ENCODE measurements around the gene REL. TPM values are rescaled to one million over a fixed set of nuclear protein-coding genes. Genes with fewer than 3 reads are reported as not detected.

REL gene
- total RNA-seq, 1 donor from 2014 or later: 5.4 TPM

DNA sequence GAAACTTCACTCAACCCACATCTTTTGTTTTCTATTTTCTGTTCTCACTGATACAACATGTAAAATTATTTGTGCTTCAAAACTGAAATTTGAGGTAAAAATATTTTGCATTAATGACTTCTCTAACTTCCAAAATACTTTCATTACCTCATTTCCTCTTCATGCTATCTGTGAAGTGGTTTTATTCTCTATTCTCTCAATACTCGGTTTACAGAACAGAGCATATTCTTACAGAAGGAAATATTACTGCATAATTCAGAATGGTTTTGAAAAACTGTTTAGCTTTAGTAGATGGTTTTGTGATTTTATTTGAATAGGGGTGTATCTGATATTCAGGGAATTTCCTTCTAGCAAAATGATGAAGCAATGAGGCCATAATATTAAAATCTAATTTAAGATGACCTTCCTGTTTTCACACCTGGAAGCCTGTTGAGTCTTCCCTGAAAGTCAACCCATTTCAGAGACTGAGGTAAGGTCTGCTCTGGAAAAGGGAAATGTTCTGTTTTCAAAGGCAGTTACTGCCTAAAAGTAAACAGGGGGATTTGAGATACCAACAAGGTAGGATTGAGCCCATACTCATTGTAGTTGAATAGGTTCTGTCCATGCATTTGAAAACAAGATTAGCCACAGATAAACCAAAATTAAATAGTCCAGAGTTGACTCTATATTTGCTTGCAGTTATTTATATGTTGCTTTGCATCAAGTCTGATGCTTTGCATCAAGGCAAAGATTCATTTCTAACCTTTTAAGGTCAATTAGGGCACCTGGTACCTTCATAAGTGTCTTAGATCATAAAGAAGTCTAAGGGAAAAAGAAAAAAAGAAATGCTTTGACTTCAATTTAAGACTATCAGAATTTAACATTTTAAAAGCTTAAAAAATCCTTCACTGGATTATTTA lies 85.4 kb downstream of the REL start:
- DNase-seq (ENCODE audit: low spot score): no peak
- Mint-ChIP-seq H3K27ac (ENCODE audit: unreplicated experiment) (no peak overlapping the region), H3K27me3 (ENCODE audit: low read depth) (no peaks in the 10 kb centered on the region), H3K9me3 (ENCODE audit: low read depth) (no peaks in the 10 kb centered on the region), H3K4me1 (ENCODE audit: low read depth) (no peaks in the 10 kb centered on the region), H3K4me3 (ENCODE audit: unreplicated experiment) (no peak overlapping the region), H3K36me3 (ENCODE audit: low read depth) (no peaks in the 10 kb centered on the region)
- TF ChIP-seq, protein P1, sequence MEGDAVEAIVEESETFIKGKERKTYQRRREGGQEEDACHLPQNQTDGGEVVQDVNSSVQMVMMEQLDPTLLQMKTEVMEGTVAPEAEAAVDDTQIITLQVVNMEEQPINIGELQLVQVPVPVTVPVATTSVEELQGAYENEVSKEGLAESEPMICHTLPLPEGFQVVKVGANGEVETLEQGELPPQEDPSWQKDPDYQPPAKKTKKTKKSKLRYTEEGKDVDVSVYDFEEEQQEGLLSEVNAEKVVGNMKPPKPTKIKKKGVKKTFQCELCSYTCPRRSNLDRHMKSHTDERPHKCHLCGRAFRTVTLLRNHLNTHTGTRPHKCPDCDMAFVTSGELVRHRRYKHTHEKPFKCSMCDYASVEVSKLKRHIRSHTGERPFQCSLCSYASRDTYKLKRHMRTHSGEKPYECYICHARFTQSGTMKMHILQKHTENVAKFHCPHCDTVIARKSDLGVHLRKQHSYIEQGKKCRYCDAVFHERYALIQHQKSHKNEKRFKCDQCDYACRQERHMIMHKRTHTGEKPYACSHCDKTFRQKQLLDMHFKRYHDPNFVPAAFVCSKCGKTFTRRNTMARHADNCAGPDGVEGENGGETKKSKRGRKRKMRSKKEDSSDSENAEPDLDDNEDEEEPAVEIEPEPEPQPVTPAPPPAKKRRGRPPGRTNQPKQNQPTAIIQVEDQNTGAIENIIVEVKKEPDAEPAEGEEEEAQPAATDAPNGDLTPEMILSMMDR (IDR thresholded peaks at IDR 0.05): no peak

GRCh38 chr2:60972889-60973656 lies 91.7 kb downstream of the REL start:
- DNase-seq (ENCODE audit: low spot score): peak; percentile 92
- Mint-ChIP-seq H3K27ac (ENCODE audit: unreplicated experiment) (no peak overlapping the region), H3K27me3 (ENCODE audit: low read depth) (no peaks in the 10 kb centered on the region), H3K36me3 (ENCODE audit: low read depth) (no peaks in the 10 kb centered on the region), H3K4me3 (ENCODE audit: unreplicated experiment) (no peak overlapping the region), H3K9me3 (ENCODE audit: low read depth) (no peaks in the 10 kb centered on the region), H3K4me1 (ENCODE audit: low read depth) (no peaks in the 10 kb centered on the region)
- TF ChIP-seq, protein P1 (IDR thresholded peaks at IDR 0.05): no peak

DNA sequence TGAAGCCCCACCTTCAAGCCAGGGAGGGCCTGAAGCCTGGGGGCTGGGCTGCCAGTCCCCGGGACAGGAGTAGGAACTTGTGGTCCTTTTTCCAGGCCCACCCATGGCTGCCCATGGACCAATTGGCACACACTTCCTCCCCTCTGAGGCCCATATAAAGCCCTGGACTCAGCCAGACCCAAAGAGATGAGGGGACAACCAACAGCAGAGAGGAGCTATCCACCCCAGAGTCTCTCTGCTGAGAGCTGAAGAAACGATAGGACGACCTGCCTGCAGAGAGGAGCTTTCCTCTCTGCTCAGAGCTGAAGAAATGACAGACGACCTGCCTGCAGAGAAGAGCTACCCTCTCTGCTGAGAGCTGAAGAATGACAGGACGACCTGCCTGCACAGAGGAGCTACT lies 92.3 kb downstream of the REL start:
- TF ChIP-seq, protein P1 (IDR thresholded peaks at IDR 0.05): no peak
- no peak overlapping the region for H3K4me3 Mint-ChIP-seq (ENCODE audit: unreplicated experiment)
- H3K9me3 Mint-ChIP-seq (ENCODE audit: low read depth): no peaks in the 10 kb centered on the region
- no peak overlapping the region for H3K27ac Mint-ChIP-seq (ENCODE audit: unreplicated experiment)
- no peak for DNase-seq (ENCODE audit: low spot score)
- H3K36me3 Mint-ChIP-seq (ENCODE audit: low read depth): no peaks in the 10 kb centered on the region
- H3K27me3 Mint-ChIP-seq (ENCODE audit: low read depth): no peaks in the 10 kb centered on the region
- no peaks in the 10 kb centered on the region for H3K4me1 Mint-ChIP-seq (ENCODE audit: low read depth)

- Mint-ChIP-seq H3K27me3 (ENCODE audit: low read depth) (no peaks in the 10 kb centered on the region), H3K4me3 (ENCODE audit: unreplicated experiment) (no peak overlapping the region), H3K36me3 (ENCODE audit: low read depth) (no peaks in the 10 kb centered on the region), H3K27ac (ENCODE audit: unreplicated experiment) (no peak overlapping the region), H3K9me3 (ENCODE audit: low read depth) (no peaks in the 10 kb centered on the region), H3K4me1 (ENCODE audit: low read depth) (no peaks in the 10 kb centered on the region)
- TF ChIP-seq, protein P1 (IDR thresholded peaks at IDR 0.05): no peak
- no peak for DNase-seq (ENCODE audit: low spot score)
Measured at GRCh38 chr2:60974652-60975051, 93.3 kb downstream of the REL start.

Other genes with a start within 250 kb of the REL start
- 10.0 to 13.2 TPM (median 12.7 TPM) in 3 replicates for gene PAPOLG, start 125.3 kb upstream of the REL start, total RNA-seq
- 22.6 to 25.0 TPM (median 23.0 TPM) in 3 replicates for gene PEX13, start 136.1 kb downstream of the REL start, total RNA-seq
- gene PUS10, start 136.7 kb downstream of the REL start, total RNA-seq: 5.1 to 7.9 TPM (median 5.7 TPM) in 3 replicates
- gene SANBR, start 184.3 kb downstream of the REL start, total RNA-seq: 11.8 to 16.9 TPM (median 12.1 TPM) in 3 replicates